ENCODE data around the gene C19orf47. TPM values are rescaled to one million over a fixed set of nuclear protein-coding genes. Genes with fewer than 3 reads are reported as not detected.

The C19orf47 gene
- total RNA-seq, 1 donor from 2014 or later = 15.7 TPM

DNA sequence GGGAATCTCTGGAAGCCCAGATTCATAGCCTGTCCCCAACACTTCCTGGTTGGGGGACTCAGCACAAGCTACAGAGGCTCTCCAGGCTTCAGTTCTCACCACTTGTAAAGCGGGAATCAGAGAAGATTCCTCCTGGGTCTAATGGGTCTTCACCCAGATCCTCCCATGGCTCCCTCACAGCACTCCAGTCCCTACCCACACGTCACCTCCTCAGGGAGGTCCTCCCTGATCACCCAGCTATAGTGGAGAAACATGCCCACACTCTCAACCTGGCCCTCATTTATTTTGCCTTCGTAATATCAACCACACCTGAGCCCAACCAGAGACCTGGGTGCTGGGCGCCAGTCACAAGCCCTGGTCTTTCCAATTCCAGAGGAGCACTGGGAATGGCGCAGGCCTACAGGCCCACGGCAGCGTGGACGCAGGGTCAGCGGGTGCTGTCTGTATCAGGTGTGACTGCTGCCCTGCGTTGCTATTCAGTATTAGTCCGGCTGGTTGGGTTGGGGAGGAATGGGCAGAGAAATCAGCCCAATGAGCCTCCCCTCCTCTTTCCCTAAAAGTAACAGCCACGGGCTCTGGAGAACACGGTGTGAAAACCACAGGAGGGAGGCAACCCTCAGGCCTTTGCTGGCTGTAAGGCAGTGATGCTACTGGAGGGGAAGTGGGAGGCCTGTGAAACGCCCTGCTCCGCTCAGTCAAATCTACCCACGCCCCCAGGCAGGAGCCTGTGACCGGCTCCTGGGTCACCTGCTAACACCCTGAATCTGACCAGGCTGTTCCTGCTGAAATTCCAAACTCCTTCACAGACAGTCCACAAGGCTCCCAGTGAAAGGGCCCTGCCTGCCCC, 68.2 kb downstream of the C19orf47 start:
- intact Hi-C loops (cut with DNase I) = no loop called here
- Histone ChIP-seq H3K27ac (peak overlapping the region; percentile 49), H3K27me3 (ENCODE audit: low read depth) (no peaks in the 10 kb centered on the region), H3K4me1 (peaks cover 70% of the 10 kb centered on the region), H3K9me3 (no peaks in the 10 kb centered on the region), H3K36me3 (peaks cover 5% of the 10 kb centered on the region), H3K4me3 (no peak overlapping the region)
- TF ChIP-seq, protein P1, sequence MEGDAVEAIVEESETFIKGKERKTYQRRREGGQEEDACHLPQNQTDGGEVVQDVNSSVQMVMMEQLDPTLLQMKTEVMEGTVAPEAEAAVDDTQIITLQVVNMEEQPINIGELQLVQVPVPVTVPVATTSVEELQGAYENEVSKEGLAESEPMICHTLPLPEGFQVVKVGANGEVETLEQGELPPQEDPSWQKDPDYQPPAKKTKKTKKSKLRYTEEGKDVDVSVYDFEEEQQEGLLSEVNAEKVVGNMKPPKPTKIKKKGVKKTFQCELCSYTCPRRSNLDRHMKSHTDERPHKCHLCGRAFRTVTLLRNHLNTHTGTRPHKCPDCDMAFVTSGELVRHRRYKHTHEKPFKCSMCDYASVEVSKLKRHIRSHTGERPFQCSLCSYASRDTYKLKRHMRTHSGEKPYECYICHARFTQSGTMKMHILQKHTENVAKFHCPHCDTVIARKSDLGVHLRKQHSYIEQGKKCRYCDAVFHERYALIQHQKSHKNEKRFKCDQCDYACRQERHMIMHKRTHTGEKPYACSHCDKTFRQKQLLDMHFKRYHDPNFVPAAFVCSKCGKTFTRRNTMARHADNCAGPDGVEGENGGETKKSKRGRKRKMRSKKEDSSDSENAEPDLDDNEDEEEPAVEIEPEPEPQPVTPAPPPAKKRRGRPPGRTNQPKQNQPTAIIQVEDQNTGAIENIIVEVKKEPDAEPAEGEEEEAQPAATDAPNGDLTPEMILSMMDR (IDR thresholded peaks at IDR 0.05) = no peak
- peak; percentile 44 for DNase-seq
- ATAC-seq = no peak

DNA sequence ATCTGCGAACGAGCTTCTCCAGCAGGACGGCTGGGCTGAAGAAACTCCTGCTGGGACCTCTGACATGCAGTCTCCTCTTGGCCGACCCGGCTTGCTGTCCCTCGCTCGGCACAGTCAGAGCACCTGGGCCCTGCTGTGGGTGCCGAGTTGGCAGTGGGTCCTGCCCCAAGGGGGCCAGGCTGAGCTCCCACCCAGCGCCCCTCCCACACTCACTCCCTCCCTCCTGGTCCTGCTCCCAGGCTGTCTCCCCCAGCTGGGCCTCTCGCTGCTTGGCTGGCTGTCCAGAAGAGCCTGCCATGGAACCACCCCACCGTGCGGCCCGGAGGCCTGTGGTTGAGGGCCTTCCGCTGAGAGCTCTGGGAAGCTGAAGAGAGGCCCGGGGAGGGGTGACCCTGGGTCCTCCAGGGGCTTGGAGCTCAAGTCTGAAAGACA, 69.1 kb downstream of the C19orf47 start:
- intact Hi-C loops (cut with DNase I) = no loop called here
- Histone ChIP-seq H3K9me3 (no peaks in the 10 kb centered on the region), H3K4me3 (peak overlapping the region; percentile 11), H3K27me3 (ENCODE audit: low read depth) (no peaks in the 10 kb centered on the region), H3K36me3 (peaks cover 5% of the 10 kb centered on the region), H3K4me1 (peaks cover 75% of the 10 kb centered on the region), H3K27ac (peak overlapping the region; percentile 49)
- peak; percentile 49 for DNase-seq
- peak; percentile 16 to 44 for ATAC-seq
- TF ChIP-seq, protein P1 (IDR thresholded peaks at IDR 0.05) = no peak

DNA sequence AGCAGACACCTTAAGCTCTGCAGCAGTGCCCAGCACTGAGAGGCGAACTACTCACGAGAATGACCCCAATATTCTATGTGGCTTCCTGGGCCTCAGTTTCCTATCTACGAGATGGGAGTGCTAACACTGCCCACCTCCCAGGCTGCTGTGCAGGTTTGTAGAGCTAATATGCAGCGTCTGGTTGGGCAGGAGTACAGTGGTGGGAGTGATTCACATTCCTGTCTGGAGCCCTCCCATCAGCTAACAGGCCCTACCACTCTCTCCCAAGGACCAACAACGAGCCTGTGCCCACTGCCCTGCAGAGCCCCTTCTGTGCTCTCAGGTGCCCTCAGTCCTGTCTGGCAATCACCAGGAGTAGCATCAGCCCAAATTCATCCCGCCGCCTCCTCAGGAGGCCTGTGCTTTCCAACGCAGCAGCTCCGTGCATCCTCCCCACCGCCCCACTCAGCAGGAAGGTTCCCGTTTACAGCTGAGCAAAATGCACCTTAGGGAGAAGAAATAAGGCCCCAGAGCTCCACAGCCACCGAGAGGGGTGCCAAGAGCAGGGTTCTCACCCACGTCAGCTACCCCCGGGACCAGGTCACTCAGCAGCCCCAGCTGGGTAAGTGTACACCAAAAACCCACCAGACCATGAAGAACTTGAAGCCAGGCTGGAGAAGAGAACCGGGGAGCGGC, 69.7 kb downstream of the C19orf47 start:
- H3K4me1 ChIP-seq = peaks cover 70% of the 10 kb centered on the region
- TF ChIP-seq, protein P1 (IDR thresholded peaks at IDR 0.05) = no peak
- peaks cover 5% of the 10 kb centered on the region for H3K36me3 ChIP-seq
- intact Hi-C loops (cut with DNase I) = no loop called here
- H3K27me3 ChIP-seq (ENCODE audit: low read depth) = no peaks in the 10 kb centered on the region
- H3K27ac ChIP-seq = peak overlapping the region; percentile 49
- ATAC-seq = no peak
- peak overlapping the region; percentile 11 for H3K4me3 ChIP-seq
- DNase-seq = peak; percentile 34
- H3K9me3 ChIP-seq = no peaks in the 10 kb centered on the region

- intact Hi-C loops (cut with DNase I) = no loop called here
- H3K27me3 ChIP-seq (ENCODE audit: low read depth) = no peaks in the 10 kb centered on the region
- no peak overlapping the region for H3K4me3 ChIP-seq
- no peak for DNase-seq
- peaks cover 63% of the 10 kb centered on the region for H3K4me1 ChIP-seq
- H3K9me3 ChIP-seq = no peaks in the 10 kb centered on the region
- H3K27ac ChIP-seq = no peak overlapping the region
- TF ChIP-seq, protein P1 (IDR thresholded peaks at IDR 0.05) = no peak
- ATAC-seq = no peak
- peaks cover 7% of the 10 kb centered on the region for H3K36me3 ChIP-seq
Observed at GRCh38 chr19:40277356-40278059, 70.7 kb downstream of the C19orf47 start.
